Ascending aorta (tissue), 2 donors: ENCODE results near the gene CBLN1. TPM values are rescaled to one million over a fixed set of nuclear protein-coding genes. Genes with fewer than 3 reads are reported as not detected.

ENCODE experiments used
- DNase-seq, 2 donors: peaks; one replicate each; pipeline ENCODE4 v3.0.0-alpha.2; 2019; ENCODE audit warnings: low spot score in 2 of 2
- H3K27ac ChIP-seq, 2 donors: fragments of 200-600 bp; sonication (generic); one replicate each; pipeline ENCODE4 v1.5.1; 2016 to 2017; ENCODE audit warnings: mild to moderate bottlenecking in 1 of 2
- H3K27me3 ChIP-seq: fragments of 200-600 bp; sonication (generic); one replicate; pipeline ENCODE4 v1.5.1; 2017
- H3K36me3 ChIP-seq, 2 donors: fragments of 200-600 bp; sonication (generic); one replicate each; pipeline ENCODE4 v1.5.1; 2016
- H3K4me1 ChIP-seq, 2 donors: fragments of 200-600 bp; sonication (generic); one replicate each; pipeline ENCODE4 v1.5.1; 2016 to 2017; ENCODE audit warnings: mild to moderate bottlenecking in 1 of 2
- H3K4me3 ChIP-seq, 2 donors: fragments of 200-600 bp; sonication (generic); one replicate each; pipeline ENCODE4 v1.5.1; 2016 to 2017; ENCODE audit warnings: mild to moderate bottlenecking in 1 of 2
- H3K9me3 ChIP-seq, 2 donors: fragments of 200-600 bp; sonication (generic); one replicate each; pipeline ENCODE4 v1.5.1; 2016
- intact Hi-C: fragments of 100-400 bp; cut with DNase I; formaldehyde crosslinking; loops from one replicate; pipeline ENCODE4 v1.15.1; 2023
- total RNA-seq: library from RNA; depleted of rRNA; stranded (reverse); fragments of >200 nt; gene quantifications from one replicate; pipeline ENCODE4 v1.1.0, GENCODE V29; 2016
- TF ChIP-seq, protein P1 (sequence below), 3 experiments: fragments of 200-600 bp in 2 of 3; fragments of 450-650 bp in 1 of 3; sonication (generic) in 2 of 3; IDR thresholded peaks; one replicate each; pipeline ENCODE4 v1.5.1; 2016 to 2019; ENCODE audit warnings: antibody characterized with exemption in 3 of 3, mild to moderate bottlenecking in 1 of 3, moderate library complexity in 1 of 3

The CBLN1 gene
- total RNA-seq, 1 donor from 2014 or later: not detected

DNA sequence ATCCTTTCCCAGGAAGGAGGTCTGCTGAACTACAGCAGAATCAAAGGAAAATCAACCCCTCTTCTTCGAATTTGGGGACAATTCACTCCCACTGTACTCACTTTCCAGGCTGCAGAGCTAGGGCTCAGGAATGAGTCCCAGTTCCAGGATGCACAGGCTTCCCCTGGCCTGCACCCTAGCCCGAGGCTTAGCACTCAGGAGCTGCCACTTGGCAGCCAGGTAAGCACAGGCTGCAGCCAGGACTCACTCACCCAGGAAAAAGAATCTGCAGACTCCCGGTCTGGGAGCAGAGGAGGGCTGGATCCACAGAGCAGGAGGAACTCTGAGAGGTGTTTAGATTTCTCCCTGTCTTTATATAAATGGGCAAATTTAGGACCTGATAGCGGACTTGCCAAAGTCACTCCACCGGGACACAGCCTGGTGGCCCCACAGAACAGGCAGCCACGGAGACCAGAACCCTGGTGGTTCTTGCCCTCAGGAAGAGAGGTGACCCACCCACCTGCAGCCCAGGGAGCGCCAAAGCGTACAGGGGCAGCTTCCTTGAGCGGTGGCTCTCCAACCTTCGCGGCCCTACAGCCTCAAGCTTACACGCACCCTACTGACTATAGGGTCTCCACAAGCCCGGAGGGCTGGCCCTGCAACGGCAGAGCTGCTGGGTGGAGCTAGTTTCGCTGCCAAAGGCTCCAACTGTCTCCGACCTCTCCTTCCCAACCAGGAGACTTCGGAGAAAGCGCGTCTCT lies 4.8 kb downstream of the CBLN1 start:
- Histone ChIP-seq H3K27me3 (peaks cover 20% of the 10 kb centered on the region), H3K4me3 (peak overlapping the region in 1 of 2 donors; percentile 27), H3K9me3 (no peaks in the 10 kb centered on the region), H3K36me3 (no peaks in the 10 kb centered on the region), H3K4me1 (peaks cover 0 to 8% of the 10 kb centered on the region in 2 donors), H3K27ac (no peak overlapping the region)
- TF ChIP-seq, protein P1, sequence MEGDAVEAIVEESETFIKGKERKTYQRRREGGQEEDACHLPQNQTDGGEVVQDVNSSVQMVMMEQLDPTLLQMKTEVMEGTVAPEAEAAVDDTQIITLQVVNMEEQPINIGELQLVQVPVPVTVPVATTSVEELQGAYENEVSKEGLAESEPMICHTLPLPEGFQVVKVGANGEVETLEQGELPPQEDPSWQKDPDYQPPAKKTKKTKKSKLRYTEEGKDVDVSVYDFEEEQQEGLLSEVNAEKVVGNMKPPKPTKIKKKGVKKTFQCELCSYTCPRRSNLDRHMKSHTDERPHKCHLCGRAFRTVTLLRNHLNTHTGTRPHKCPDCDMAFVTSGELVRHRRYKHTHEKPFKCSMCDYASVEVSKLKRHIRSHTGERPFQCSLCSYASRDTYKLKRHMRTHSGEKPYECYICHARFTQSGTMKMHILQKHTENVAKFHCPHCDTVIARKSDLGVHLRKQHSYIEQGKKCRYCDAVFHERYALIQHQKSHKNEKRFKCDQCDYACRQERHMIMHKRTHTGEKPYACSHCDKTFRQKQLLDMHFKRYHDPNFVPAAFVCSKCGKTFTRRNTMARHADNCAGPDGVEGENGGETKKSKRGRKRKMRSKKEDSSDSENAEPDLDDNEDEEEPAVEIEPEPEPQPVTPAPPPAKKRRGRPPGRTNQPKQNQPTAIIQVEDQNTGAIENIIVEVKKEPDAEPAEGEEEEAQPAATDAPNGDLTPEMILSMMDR (IDR thresholded peaks at IDR 0.05): no peak
- DNase-seq: no peak
- intact Hi-C loops: no loop called here

DNA sequence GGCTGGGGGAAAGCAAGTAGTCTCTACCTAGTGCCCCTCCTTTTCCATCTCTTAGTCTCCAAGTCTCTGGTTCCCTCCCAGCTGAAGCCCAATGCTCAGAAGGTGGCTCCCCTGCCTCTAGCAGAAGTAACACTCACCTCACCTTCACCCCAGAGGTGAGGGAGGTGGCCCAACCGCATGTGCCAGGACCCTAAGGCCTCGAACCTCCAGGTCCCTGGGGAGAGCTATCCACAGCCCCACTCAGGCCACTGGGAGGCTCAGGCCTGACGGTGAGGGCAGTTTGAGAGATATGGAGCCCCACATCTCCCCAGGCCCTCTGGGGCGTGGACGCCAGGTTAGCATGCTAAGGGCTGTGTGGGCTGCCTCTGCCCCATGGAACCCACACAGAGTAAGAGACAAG lies 5.8 kb downstream of the CBLN1 start:
- TF ChIP-seq, protein P1 (IDR thresholded peaks at IDR 0.05): no peak
- Histone ChIP-seq H3K4me1 (peaks cover 0 to 8% of the 10 kb centered on the region in 2 donors), H3K27me3 (peaks cover 20% of the 10 kb centered on the region), H3K27ac (no peak overlapping the region), H3K4me3 (no peak overlapping the region), H3K36me3 (no peaks in the 10 kb centered on the region), H3K9me3 (no peaks in the 10 kb centered on the region)
- intact Hi-C loops: no loop called here
- no peak for DNase-seq

DNA sequence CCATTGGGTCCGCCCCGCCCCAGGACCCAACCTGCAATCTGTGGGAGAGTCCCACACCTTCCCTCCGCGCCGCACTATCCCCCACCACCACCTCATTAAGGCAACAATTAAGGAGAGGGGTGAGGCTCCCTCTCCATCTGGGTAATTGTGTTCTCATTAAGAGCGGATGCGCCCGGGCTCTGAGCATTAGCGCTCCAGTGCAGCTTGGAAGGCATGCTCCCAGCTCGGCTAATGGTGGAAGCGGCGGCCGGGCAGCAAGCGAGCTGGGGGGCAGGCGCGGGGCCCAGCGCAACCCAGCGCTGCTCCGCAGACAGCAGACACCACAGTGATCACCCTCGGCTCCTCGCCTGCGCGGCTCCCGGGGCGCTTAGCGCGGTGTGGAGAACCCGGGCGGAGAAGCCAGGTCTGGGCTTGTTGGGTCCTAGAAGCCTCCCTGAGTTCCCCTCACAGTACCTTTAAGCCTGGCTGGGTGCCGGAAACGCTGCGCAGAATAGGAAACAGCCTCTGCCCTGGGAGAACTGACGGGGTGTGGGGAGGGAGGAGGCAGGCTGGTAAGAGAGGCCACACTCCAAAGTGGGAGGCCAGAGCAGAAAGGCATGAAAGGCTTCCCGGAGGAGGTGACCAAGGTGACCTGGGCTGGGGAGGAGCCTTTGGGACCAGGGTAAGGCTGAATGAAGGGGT lies 6.4 kb downstream of the CBLN1 start:
- no peaks in the 10 kb centered on the region for H3K36me3 ChIP-seq
- no peak for DNase-seq
- H3K27ac ChIP-seq: no peak overlapping the region
- H3K9me3 ChIP-seq: no peaks in the 10 kb centered on the region
- H3K4me1 ChIP-seq: peaks cover 0 to 8% of the 10 kb centered on the region in 2 donors
- intact Hi-C loops: no loop called here
- TF ChIP-seq, protein P1 (IDR thresholded peaks at IDR 0.05): no peak
- H3K27me3 ChIP-seq: peaks cover 20% of the 10 kb centered on the region
- no peak overlapping the region for H3K4me3 ChIP-seq

DNA sequence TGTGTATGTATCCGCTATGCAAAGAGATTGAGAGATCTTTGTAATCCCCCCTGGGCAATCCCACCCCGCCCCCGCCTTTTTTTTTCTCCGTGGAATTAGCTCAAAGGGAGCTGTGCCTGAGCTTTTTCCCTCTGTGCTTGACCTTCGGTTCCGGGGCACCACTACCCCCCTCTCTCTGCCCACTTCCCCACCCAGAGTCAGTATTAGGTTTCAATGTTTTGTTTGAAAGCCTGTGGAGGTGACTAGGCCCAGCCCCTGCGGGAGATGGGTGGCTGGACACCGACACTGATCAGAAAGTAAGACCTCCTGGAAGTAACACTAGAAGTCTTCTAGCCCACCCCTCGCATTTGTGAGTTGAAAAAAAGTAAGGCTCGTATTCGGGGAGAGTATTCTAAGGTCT lies 7.0 kb downstream of the CBLN1 start:
- Histone ChIP-seq H3K4me3 (no peak overlapping the region), H3K27ac (no peak overlapping the region), H3K36me3 (no peaks in the 10 kb centered on the region), H3K27me3 (peaks cover 15% of the 10 kb centered on the region), H3K4me1 (peaks cover 0 to 8% of the 10 kb centered on the region in 2 donors), H3K9me3 (no peaks in the 10 kb centered on the region)
- no peak for DNase-seq
- intact Hi-C loops: no loop called here
- TF ChIP-seq, protein P1 (IDR thresholded peaks at IDR 0.05): no peak

DNA sequence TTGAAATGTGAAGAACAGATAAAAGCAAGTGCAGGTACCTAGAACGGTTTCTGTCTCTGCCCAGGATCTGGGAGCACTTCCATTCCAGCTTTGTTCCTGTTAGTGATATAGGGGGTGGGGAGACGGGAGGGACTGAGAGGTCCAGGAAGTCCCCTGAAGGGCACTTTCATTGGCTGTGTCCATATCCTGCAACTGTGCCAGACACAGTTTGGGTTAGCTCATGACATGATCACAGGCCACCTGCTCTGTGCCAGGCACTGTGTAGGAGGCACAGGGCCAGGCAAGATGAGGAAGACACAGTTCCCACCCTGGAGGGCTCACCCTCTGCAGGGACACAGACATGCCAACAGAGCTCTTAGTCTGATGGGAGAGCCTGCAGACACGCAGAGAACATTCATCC lies 7.9 kb downstream of the CBLN1 start:
- no peak for DNase-seq
- Histone ChIP-seq H3K27ac (no peak overlapping the region), H3K27me3 (peaks cover 11% of the 10 kb centered on the region), H3K36me3 (no peaks in the 10 kb centered on the region), H3K4me1 (peaks cover 0 to 8% of the 10 kb centered on the region in 2 donors), H3K4me3 (no peak overlapping the region), H3K9me3 (no peaks in the 10 kb centered on the region)
- TF ChIP-seq, protein P1 (IDR thresholded peaks at IDR 0.05): no peak
- intact Hi-C loops: no loop called here
